Measurements from ENCODE around the gene CLIP3. TPM values are rescaled to one million over a fixed set of nuclear protein-coding genes. Genes with fewer than 3 reads are reported as not detected.

Gene CLIP3
- total RNA-seq, 2 experiments from 2014 or later, result 0.47 to 0.85 TPM

GRCh38 chr19:36014012-36014924 lies 18.4 kb downstream of the CLIP3 start, which contains the start of gene ALKBH6:
ALKBH6 (minus strand) TSS chr19:36014213; CDS start chr19:36013397, 816 bp downstream.
- ATAC-seq (ENCODE audit: poor library complexity) (peak; percentile 98), DNase-seq (peak; percentile 97 to 100 (median 99))
- H3K4me1 ChIP-seq (ENCODE audit: insufficient read depth, low read length), result peaks cover 32% of the 10 kb centered on the region
- no peaks in the 10 kb centered on the region for H3K27me3 ChIP-seq (ENCODE audit: control insufficient read depth in 1 of 2, insufficient read depth in 2 of 2, low read length in 2 of 2)
- H3K9me3 ChIP-seq (ENCODE audit: control insufficient read depth in 1 of 2, insufficient read depth in 1 of 2, low read length in 2 of 2), result no peaks in the 10 kb centered on the region
- no peaks in the 10 kb centered on the region for H3K9me3 Mint-ChIP-seq
- H3K27ac ChIP-seq (ENCODE audit: low read depth in 1 of 2, low read length in 2 of 2), result peak within 1 kb of the TSS; percentile 75 to 89
- intact Hi-C loops (cut with DNase I, micrococcal nuclease), result loop anchor here (1.0 to 5.0 kb wide), 4 partner anchors 19 to 101 kb away; partner anchors contain the start of genes THAP8 (in 2 of the 2), WDR62 (in 2 of the 2), POLR2I (in 1 of the 2) and SDHAF1 (in 1 of the 2)
- H3K4me3 ChIP-seq (ENCODE audit: low read length), result peak within 1 kb of the TSS; percentile 88
- peaks cover 47% of the 10 kb centered on the region for H3K4me1 Mint-ChIP-seq (ENCODE audit: low read depth)
- peaks cover 7% of the 10 kb centered on the region for H3K36me3 Mint-ChIP-seq (ENCODE audit: low read depth)
- ChIA-PET POLR2A (interaction anchor here (0.6 to 1.8 kb wide), 15 partner anchors 17 to 366 kb away, joined by 3 to 17 read pairs (median 4); partner anchors contain the start of genes COX6B1, POLR2I, PSENEN and SDHAF1), CTCF (interaction anchor here (0.7 to 1.5 kb wide), 5 partner anchors 20 to 114 kb away, joined by 3 to 7 read pairs (median 3); no protein-coding TSS in a partner anchor)
- H3K27ac Mint-ChIP-seq, result peak within 1 kb of the TSS; percentile 94
- H3K27me3 Mint-ChIP-seq, result no peaks in the 10 kb centered on the region
- TF ChIP-seq, protein P1, sequence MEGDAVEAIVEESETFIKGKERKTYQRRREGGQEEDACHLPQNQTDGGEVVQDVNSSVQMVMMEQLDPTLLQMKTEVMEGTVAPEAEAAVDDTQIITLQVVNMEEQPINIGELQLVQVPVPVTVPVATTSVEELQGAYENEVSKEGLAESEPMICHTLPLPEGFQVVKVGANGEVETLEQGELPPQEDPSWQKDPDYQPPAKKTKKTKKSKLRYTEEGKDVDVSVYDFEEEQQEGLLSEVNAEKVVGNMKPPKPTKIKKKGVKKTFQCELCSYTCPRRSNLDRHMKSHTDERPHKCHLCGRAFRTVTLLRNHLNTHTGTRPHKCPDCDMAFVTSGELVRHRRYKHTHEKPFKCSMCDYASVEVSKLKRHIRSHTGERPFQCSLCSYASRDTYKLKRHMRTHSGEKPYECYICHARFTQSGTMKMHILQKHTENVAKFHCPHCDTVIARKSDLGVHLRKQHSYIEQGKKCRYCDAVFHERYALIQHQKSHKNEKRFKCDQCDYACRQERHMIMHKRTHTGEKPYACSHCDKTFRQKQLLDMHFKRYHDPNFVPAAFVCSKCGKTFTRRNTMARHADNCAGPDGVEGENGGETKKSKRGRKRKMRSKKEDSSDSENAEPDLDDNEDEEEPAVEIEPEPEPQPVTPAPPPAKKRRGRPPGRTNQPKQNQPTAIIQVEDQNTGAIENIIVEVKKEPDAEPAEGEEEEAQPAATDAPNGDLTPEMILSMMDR (IDR thresholded peaks at IDR 0.05), result no peak
- H3K36me3 ChIP-seq (ENCODE audit: insufficient read depth, low read length), result no peaks in the 10 kb centered on the region
- H3K4me3 Mint-ChIP-seq, result peak within 1 kb of the TSS; percentile 99

GRCh38 chr19:36013280-36014011 lies 19.2 kb downstream of the CLIP3 start:
- H3K4me1 ChIP-seq (ENCODE audit: insufficient read depth, low read length), result peaks cover 39% of the 10 kb centered on the region
- peak overlapping the region; percentile 94 for H3K27ac Mint-ChIP-seq
- peak overlapping the region; percentile 75 to 89 for H3K27ac ChIP-seq (ENCODE audit: low read depth in 1 of 2, low read length in 2 of 2)
- peaks cover 7% of the 10 kb centered on the region for H3K36me3 Mint-ChIP-seq (ENCODE audit: low read depth)
- H3K9me3 ChIP-seq (ENCODE audit: control insufficient read depth in 1 of 2, insufficient read depth in 1 of 2, low read length in 2 of 2), result no peaks in the 10 kb centered on the region
- H3K4me3 ChIP-seq (ENCODE audit: low read length), result peak overlapping the region; percentile 88
- TF ChIP-seq, protein P1 (IDR thresholded peaks at IDR 0.05), result no peak
- CTCF ChIA-PET, result interaction anchor here (1.0 to 1.5 kb wide), 4 partner anchors 22 to 115 kb away, joined by 3 to 7 read pairs (median 4); no protein-coding TSS in a partner anchor
- intact Hi-C loops (cut with DNase I, micrococcal nuclease), result loop anchor here (1.0 to 5.0 kb wide), 4 partner anchors 18 to 101 kb away; partner anchors contain the start of genes THAP8 (in 2 of the 2), WDR62 (in 2 of the 2), POLR2I (in 1 of the 2) and SDHAF1 (in 1 of the 2)
- no peaks in the 10 kb centered on the region for H3K27me3 ChIP-seq (ENCODE audit: control insufficient read depth in 1 of 2, insufficient read depth in 2 of 2, low read length in 2 of 2)
- POLR2A ChIA-PET, result interaction anchor here (0.7 to 1.8 kb wide), 12 partner anchors 16 to 311 kb away, joined by 3 to 17 read pairs (median 6); partner anchors contain the start of genes POLR2I, PSENEN, SDHAF1 and THAP8
- no peaks in the 10 kb centered on the region for H3K9me3 Mint-ChIP-seq
- peak overlapping the region; percentile 99 for H3K4me3 Mint-ChIP-seq
- no peak for DNase-seq
- peaks cover 47% of the 10 kb centered on the region for H3K4me1 Mint-ChIP-seq (ENCODE audit: low read depth)
- no peaks in the 10 kb centered on the region for H3K36me3 ChIP-seq (ENCODE audit: insufficient read depth, low read length)
- H3K27me3 Mint-ChIP-seq, result no peaks in the 10 kb centered on the region
- no peak for ATAC-seq (ENCODE audit: poor library complexity)

- H3K9me3 Mint-ChIP-seq, result no peaks in the 10 kb centered on the region
- H3K27me3 Mint-ChIP-seq, result no peaks in the 10 kb centered on the region
- intact Hi-C loops (cut with DNase I, micrococcal nuclease), result loop anchor here in 1 of 2 experiments (5.0 kb wide), 1 partner anchor 53 kb away; no protein-coding TSS in a partner anchor
- DNase-seq (no peak), ATAC-seq (ENCODE audit: poor library complexity) (no peak)
- Histone ChIP-seq H3K9me3 (ENCODE audit: control insufficient read depth in 1 of 2, insufficient read depth in 1 of 2, low read length in 2 of 2) (no peaks in the 10 kb centered on the region), H3K4me1 (ENCODE audit: insufficient read depth, low read length) (peaks cover 43% of the 10 kb centered on the region), H3K4me3 (ENCODE audit: low read length) (no peak overlapping the region), H3K27ac (ENCODE audit: low read depth in 1 of 2, low read length in 2 of 2) (no peak overlapping the region), H3K27me3 (ENCODE audit: control insufficient read depth in 1 of 2, insufficient read depth in 2 of 2, low read length in 2 of 2) (no peaks in the 10 kb centered on the region), H3K36me3 (ENCODE audit: insufficient read depth, low read length) (no peaks in the 10 kb centered on the region)
- H3K27ac Mint-ChIP-seq, result peak overlapping the region; percentile 44
- peaks cover 7% of the 10 kb centered on the region for H3K36me3 Mint-ChIP-seq (ENCODE audit: low read depth)
- ChIA-PET POLR2A (no interaction called here), CTCF (no interaction called here)
- peak overlapping the region; percentile 63 for H3K4me3 Mint-ChIP-seq
- TF ChIP-seq, protein P1 (IDR thresholded peaks at IDR 0.05), result no peak
- H3K4me1 Mint-ChIP-seq (ENCODE audit: low read depth), result peaks cover 37% of the 10 kb centered on the region
Observed at GRCh38 chr19:36010402-36010801, 22.3 kb downstream of the CLIP3 start.
